Liver (tissue), 9 donors: ENCODE data around the gene ABCA4. TPM values are rescaled to one million over a fixed set of nuclear protein-coding genes. Genes with fewer than 3 reads are reported as not detected.

Experiments used
- DNase-seq: peaks from one replicate; pipeline ENCODE4 v3.0.0-alpha.2; 2017; ENCODE audit warnings: low spot score
- H3K27ac ChIP-seq, 2 donors: one replicate each; pipeline ENCODE4 v1.7.0; 2013; ENCODE audit warnings: inconsistent platforms in 2 of 2, low read length in 2 of 2, control low read depth in 1 of 2, low read depth in 1 of 2, mild to moderate bottlenecking in 1 of 2
- H3K27me3 ChIP-seq, 4 donors: one replicate each; pipeline versions ENCODE4 v1.6.1 to v1.7.0; 2013; ENCODE audit warnings: low read length in 3 of 4, inconsistent platforms in 1 of 4, mild to moderate bottlenecking in 1 of 4, moderate library complexity in 1 of 4; ENCODE audit not compliant: control insufficient read depth in 4 of 4, insufficient read depth in 4 of 4
- H3K36me3 ChIP-seq, 4 donors: one replicate each; pipeline versions ENCODE4 v1.6.1 to v1.7.0; 2013; ENCODE audit warnings: low read length in 3 of 4, mild to moderate bottlenecking in 3 of 4, low read depth in 1 of 4, moderate library complexity in 1 of 4; ENCODE audit not compliant: control insufficient read depth in 4 of 4, insufficient read depth in 3 of 4
- H3K4me1 ChIP-seq, 4 donors: one replicate each; pipeline versions ENCODE4 v1.6.1 to v1.7.0; 2013; ENCODE audit warnings: low read length in 3 of 4, mild to moderate bottlenecking in 3 of 4, moderate library complexity in 1 of 4; ENCODE audit not compliant: control insufficient read depth in 4 of 4, insufficient read depth in 4 of 4
- H3K4me3 ChIP-seq, 3 donors: one replicate each; pipeline versions ENCODE4 v1.6.1 to v1.7.0; 2013; ENCODE audit warnings: low read length in 3 of 3, control low read depth in 1 of 3, low read depth in 1 of 3, mild to moderate bottlenecking in 1 of 3
- H3K9ac ChIP-seq, 2 donors: one replicate each; pipeline ENCODE4 v1.7.0; 2013; ENCODE audit warnings: low read length in 2 of 2, mild to moderate bottlenecking in 2 of 2, moderate library complexity in 2 of 2, control low read depth in 1 of 2, low read depth in 1 of 2
- H3K9me3 ChIP-seq, 4 donors: one replicate each; pipeline versions ENCODE4 v1.6.1 to v1.7.0; 2013; ENCODE audit warnings: low read length in 3 of 4; ENCODE audit not compliant: control insufficient read depth in 4 of 4
- ATF3 ChIP-seq: IDR thresholded peaks from 2 replicates; pipeline ENCODE4 v1.6.1; 2016; ENCODE audit warnings: antibody characterized with exemption
- EGR1 ChIP-seq, 2 donors: IDR thresholded peaks; 2 replicates each; pipeline ENCODE4 v1.6.1; 2016 to 2018; ENCODE audit warnings: antibody characterized with exemption in 2 of 2, low read depth in 2 of 2
- FOXA1 ChIP-seq: IDR thresholded peaks from 2 replicates; pipeline ENCODE4 v1.6.1; 2016; ENCODE audit warnings: antibody characterized with exemption
- FOXA2 ChIP-seq: IDR thresholded peaks from 2 replicates; pipeline ENCODE4 v1.6.1; 2016; ENCODE audit warnings: antibody characterized with exemption
- GABPA ChIP-seq, 2 donors: IDR thresholded peaks in 1 of 2; conservative IDR thresholded peaks in 1 of 2; 2 replicates each; pipeline ENCODE4 v1.6.1; 2016; ENCODE audit warnings: antibody characterized with exemption in 2 of 2, mild to moderate bottlenecking in 1 of 2, moderate library complexity in 1 of 2
- HNF4G ChIP-seq: IDR thresholded peaks from 2 replicates; pipeline ENCODE4 v1.6.1; 2016; ENCODE audit warnings: antibody characterized with exemption
- JUND ChIP-seq, 2 donors: IDR thresholded peaks; 2 replicates each; pipeline ENCODE4 v1.6.1; 2016; ENCODE audit warnings: antibody characterized with exemption in 2 of 2
- MAX ChIP-seq: IDR thresholded peaks from 2 replicates; pipeline ENCODE4 v1.6.1; 2016; ENCODE audit warnings: antibody characterized with exemption
- RAD21 ChIP-seq, 2 donors: IDR thresholded peaks; 2 replicates each; pipeline ENCODE4 v1.6.1; 2016; ENCODE audit warnings: antibody characterized with exemption in 2 of 2, mild to moderate bottlenecking in 2 of 2
- RXRA ChIP-seq, 2 donors: IDR thresholded peaks; 2 replicates each; pipeline ENCODE4 v1.6.1; 2017 to 2018; ENCODE audit warnings: antibody characterized with exemption in 2 of 2, mild to moderate bottlenecking in 1 of 2
- SP1 ChIP-seq: IDR thresholded peaks from 2 replicates; pipeline ENCODE4 v1.6.1; 2018; ENCODE audit warnings: antibody characterized with exemption, mild to moderate bottlenecking
- TAF1 ChIP-seq: conservative IDR thresholded peaks from 2 replicates; pipeline ENCODE4 v1.6.1; 2016; ENCODE audit warnings: antibody characterized with exemption, mild to moderate bottlenecking
- YY1 ChIP-seq: IDR thresholded peaks from 2 replicates; pipeline ENCODE4 v1.6.1; 2016; ENCODE audit warnings: antibody characterized with exemption, mild to moderate bottlenecking
- ZBTB33 ChIP-seq: IDR thresholded peaks from 2 replicates; pipeline ENCODE4 v1.6.1; 2016; ENCODE audit warnings: antibody characterized with exemption
- WGBS: extraction: QIAGEN DNeasy Blood & Tissue Kit; methylation state at CpG from one replicate; pipeline ENCODE4 v1.1.7; 2013; 5-methylcytosine and 5-hydroxymethylcytosine counted together
- polyA plus RNA-seq, 2 donors: library from polyadenylated mRNA; stranded (reverse) in 1 of 2; unstranded in 1 of 2; fragments of 200-250 nt in 1 of 2; fragments of >200 nt in 1 of 2; fragmentation: Nextera tagmentation in 1 of 2; extraction: Ambion mirVana in 1 of 2; gene quantifications; one replicate each; pipeline versions ENCODE4 v1.2.1 to v1.2.3, GENCODE V29; 2013 to 2015
- total RNA-seq, 2 donors: library from RNA; depleted of rRNA; stranded (reverse); fragments of >200 nt; gene quantifications; one replicate each; pipeline ENCODE4 v1.2.3, GENCODE V29; 2014
- TF ChIP-seq, protein P1 (sequence below): fragments of 150-350 bp; IDR thresholded peaks from 2 replicates; pipeline ENCODE4 v1.5.1; 2017; ENCODE audit warnings: improper control_type of control experiment, low read depth, low read length; ENCODE audit not compliant: missing input control
- TF ChIP-seq, protein P2 (sequence below): IDR thresholded peaks from 2 replicates; pipeline ENCODE4 v1.6.1; 2016; ENCODE audit warnings: antibody characterized with exemption, mild to moderate bottlenecking
- donor health status: healthy.
- donor health status: healthy.
- donor health status: healthy.
- donor health status: healthy.
- donor health status: healthy.

Gene ABCA4
- total and polyA plus RNA-seq, 4 donors, result 0.19 to 1.5 (median 0.38) TPM

DNA sequence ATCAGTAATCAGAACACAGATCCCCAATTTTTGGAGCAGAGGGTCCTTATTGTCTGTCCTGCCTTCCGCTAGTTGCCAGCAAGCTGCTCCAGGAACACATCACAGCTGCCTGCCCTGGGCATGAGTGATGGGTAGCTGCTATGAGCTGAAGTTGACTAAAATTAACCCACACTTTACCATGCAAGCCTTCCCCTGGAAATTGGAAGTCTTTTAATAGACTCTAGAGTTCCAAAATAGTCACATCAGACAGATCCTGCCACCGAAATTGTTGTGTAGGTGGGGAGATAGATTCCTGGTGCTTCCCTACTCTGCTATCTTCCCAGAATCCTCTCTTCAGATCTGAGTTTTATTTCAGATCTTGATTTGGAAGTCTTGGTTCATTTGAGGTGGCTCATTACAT, 148.6 kb downstream of the ABCA4 start:
- no peak for DNase-seq
- no peaks in the 10 kb centered on the region for H3K36me3 ChIP-seq
- TF ChIP-seq TAF1 (no peak), RXRA (IDR thresholded peaks at IDR 0.05) (no peak), EGR1 (IDR thresholded peaks at IDR 0.05; ENCODE audit: low read depth in 2 of 2) (no peak), JUND (IDR thresholded peaks at IDR 0.05) (no peak)
- TF ChIP-seq, protein P1, sequence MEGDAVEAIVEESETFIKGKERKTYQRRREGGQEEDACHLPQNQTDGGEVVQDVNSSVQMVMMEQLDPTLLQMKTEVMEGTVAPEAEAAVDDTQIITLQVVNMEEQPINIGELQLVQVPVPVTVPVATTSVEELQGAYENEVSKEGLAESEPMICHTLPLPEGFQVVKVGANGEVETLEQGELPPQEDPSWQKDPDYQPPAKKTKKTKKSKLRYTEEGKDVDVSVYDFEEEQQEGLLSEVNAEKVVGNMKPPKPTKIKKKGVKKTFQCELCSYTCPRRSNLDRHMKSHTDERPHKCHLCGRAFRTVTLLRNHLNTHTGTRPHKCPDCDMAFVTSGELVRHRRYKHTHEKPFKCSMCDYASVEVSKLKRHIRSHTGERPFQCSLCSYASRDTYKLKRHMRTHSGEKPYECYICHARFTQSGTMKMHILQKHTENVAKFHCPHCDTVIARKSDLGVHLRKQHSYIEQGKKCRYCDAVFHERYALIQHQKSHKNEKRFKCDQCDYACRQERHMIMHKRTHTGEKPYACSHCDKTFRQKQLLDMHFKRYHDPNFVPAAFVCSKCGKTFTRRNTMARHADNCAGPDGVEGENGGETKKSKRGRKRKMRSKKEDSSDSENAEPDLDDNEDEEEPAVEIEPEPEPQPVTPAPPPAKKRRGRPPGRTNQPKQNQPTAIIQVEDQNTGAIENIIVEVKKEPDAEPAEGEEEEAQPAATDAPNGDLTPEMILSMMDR, result no peak
- H3K27ac ChIP-seq, result no peak overlapping the region
- no peak overlapping the region for H3K4me3 ChIP-seq
- 89% methylated on average over 2 of the region's 2 CpGs for whole genome bisulfite sequencing
- no peaks in the 10 kb centered on the region for H3K4me1 ChIP-seq
- H3K9ac ChIP-seq, result no peak overlapping the region
- no peaks in the 10 kb centered on the region for H3K27me3 ChIP-seq
- H3K9me3 ChIP-seq, result no peaks in the 10 kb centered on the region

DNA sequence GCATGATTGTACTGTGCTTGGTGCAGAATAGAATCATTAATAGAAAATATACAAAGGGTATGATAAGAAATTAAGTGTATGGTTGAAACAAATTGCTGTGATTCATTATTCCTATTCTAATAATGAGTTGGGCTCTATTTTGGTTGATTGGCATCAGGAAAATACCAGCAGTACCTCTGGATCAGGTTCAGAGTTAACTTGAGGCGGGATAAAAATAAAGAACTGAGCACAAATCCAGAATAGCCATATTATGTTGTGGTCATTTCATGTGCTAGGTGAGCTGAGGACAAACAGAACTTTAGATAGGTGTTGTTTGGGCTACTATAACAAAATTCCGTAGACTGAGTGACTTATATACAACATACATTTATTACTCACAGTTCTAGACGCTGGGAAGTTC, 151.1 kb downstream of the ABCA4 start:
- 94% methylated on average over 3 of the region's 3 CpGs for WGBS
- H3K36me3 ChIP-seq, result no peaks in the 10 kb centered on the region
- H3K9me3 ChIP-seq, result no peaks in the 10 kb centered on the region
- H3K4me3 ChIP-seq, result no peak overlapping the region
- no peaks in the 10 kb centered on the region for H3K27me3 ChIP-seq
- TF ChIP-seq FOXA2 (no peak), TAF1 (no peak), ZBTB33 (no peak), FOXA1 (no peak), ATF3 (no peak), EGR1 (IDR thresholded peaks at IDR 0.05; ENCODE audit: low read depth in 2 of 2) (no peak), JUND (IDR thresholded peaks at IDR 0.05) (no peak), SP1 (no peak), RAD21 (IDR thresholded peaks at IDR 0.05) (no peak), RXRA (IDR thresholded peaks at IDR 0.05) (no peak), MAX (no peak), GABPA (IDR thresholded peaks at IDR 0.05 in 1 of 2, conservative IDR thresholded peaks at IDR 0.05 in 1 of 2) (no peak), YY1 (no peak), HNF4G (no peak)
- TF ChIP-seq, protein P1, result no peak
- TF ChIP-seq, protein P2, sequence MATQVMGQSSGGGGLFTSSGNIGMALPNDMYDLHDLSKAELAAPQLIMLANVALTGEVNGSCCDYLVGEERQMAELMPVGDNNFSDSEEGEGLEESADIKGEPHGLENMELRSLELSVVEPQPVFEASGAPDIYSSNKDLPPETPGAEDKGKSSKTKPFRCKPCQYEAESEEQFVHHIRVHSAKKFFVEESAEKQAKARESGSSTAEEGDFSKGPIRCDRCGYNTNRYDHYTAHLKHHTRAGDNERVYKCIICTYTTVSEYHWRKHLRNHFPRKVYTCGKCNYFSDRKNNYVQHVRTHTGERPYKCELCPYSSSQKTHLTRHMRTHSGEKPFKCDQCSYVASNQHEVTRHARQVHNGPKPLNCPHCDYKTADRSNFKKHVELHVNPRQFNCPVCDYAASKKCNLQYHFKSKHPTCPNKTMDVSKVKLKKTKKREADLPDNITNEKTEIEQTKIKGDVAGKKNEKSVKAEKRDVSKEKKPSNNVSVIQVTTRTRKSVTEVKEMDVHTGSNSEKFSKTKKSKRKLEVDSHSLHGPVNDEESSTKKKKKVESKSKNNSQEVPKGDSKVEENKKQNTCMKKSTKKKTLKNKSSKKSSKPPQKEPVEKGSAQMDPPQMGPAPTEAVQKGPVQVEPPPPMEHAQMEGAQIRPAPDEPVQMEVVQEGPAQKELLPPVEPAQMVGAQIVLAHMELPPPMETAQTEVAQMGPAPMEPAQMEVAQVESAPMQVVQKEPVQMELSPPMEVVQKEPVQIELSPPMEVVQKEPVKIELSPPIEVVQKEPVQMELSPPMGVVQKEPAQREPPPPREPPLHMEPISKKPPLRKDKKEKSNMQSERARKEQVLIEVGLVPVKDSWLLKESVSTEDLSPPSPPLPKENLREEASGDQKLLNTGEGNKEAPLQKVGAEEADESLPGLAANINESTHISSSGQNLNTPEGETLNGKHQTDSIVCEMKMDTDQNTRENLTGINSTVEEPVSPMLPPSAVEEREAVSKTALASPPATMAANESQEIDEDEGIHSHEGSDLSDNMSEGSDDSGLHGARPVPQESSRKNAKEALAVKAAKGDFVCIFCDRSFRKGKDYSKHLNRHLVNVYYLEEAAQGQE, result no peak
- H3K9ac ChIP-seq, result no peak overlapping the region
- no peak overlapping the region for H3K27ac ChIP-seq
- no peak for DNase-seq
- H3K4me1 ChIP-seq, result peaks cover 2 to 15% (median 7%) of the 10 kb centered on the region in 4 donors
